Colonic mucosa (tissue), 4 donors: Measurements from ENCODE around the gene MSS51. TPM values are rescaled to one million over a fixed set of nuclear protein-coding genes. Genes with fewer than 3 reads are reported as not detected.

Source experiments
- DNase-seq: peaks from one replicate; pipeline ENCODE4 v3.0.0-alpha.2; 2020
- H3K27ac ChIP-seq: fragments of 200-600 bp; one replicate; pipeline ENCODE4 v1.8.0; 2021
- H3K27me3 ChIP-seq: fragments of 200-600 bp; one replicate; pipeline ENCODE4 v1.8.0; 2021
- H3K36me3 ChIP-seq: fragments of 200-600 bp; one replicate; pipeline ENCODE4 v1.8.0; 2021
- H3K4me1 ChIP-seq: fragments of 200-600 bp; one replicate; pipeline ENCODE4 v1.8.0; 2021; ENCODE audit warnings: mild to moderate bottlenecking
- H3K4me3 ChIP-seq: fragments of 200-600 bp; one replicate; pipeline ENCODE4 v1.8.0; 2021
- H3K9ac ChIP-seq, 2 donors: one replicate each; pipeline ENCODE4 v1.7.0; 2013; ENCODE audit warnings: control low read depth in 2 of 2, low read depth in 2 of 2, low read length in 2 of 2
- H3K9me3 ChIP-seq: fragments of 200-600 bp; one replicate; pipeline ENCODE4 v1.8.0; 2021
- intact Hi-C: fragments of 100-400 bp; cut with DNase I; formaldehyde crosslinking; loops from one replicate; pipeline ENCODE4 v1.14.1; 2022
- total RNA-seq, 2 donors: library from RNA; stranded (reverse); fragmentation: NEBNext Ultra II Directional in 1 of 2; extraction: Animal tissue kit (Norgen Biotek cat#: 25700) in 1 of 2; gene quantifications; one replicate each; pipeline ENCODE4 v1.2.1, GENCODE V29; 2021
- TF ChIP-seq, protein P1 (sequence below): fragments of 200-600 bp; IDR thresholded peaks from one replicate; pipeline ENCODE4 v1.8.0; 2022; ENCODE audit warnings: antibody characterized with exemption, mild to moderate bottlenecking
- donor health status: healthy.
- donor health status: DM: no; HTN: no; CAD: no.
- donor health status: DM: no; HTN: no; CAD: no.

The MSS51 gene
- total RNA-seq, 2 donors from 2014 or later = 1.4 TPM

DNA sequence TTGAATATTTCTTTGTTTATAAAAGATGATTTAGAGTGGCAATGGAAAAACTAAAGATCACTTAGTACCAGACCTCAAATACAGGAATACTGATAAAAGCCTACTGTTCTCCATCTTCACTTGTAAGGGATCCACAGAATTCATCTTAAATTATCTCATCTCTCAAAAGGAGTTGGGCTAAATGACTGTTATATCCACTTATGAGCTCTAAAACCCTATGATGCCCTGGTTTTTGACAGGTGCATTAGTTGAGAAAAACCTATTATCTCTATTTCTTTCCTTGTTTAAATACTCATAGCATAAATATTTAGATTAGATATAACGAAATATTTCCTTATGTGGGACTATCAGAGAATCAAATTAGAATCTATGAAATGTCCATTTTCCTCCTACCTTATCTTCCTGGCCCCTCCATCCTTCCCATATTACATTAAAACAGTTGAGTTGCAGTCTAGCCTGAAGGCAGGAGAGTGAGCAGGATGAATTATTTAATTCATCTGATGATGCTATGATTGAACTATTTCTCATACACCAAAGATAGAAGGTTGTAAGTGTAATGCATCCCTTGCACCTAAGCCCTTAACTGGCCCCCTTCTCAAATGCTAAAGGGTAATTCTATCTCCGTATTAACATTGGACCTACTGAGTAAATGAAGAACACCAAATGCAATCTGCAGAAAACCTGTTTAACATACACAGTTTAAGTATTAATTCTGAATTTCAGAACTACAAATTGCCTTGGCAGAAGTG lies 32.8 kb upstream of the MSS51 start:
- Histone ChIP-seq H3K27me3 (no peaks in the 10 kb centered on the region), H3K4me3 (no peak overlapping the region), H3K36me3 (no peaks in the 10 kb centered on the region), H3K4me1 (no peaks in the 10 kb centered on the region), H3K9me3 (no peaks in the 10 kb centered on the region), H3K9ac (no peak overlapping the region), H3K27ac (no peak overlapping the region)
- DNase-seq = no peak
- TF ChIP-seq, protein P1, sequence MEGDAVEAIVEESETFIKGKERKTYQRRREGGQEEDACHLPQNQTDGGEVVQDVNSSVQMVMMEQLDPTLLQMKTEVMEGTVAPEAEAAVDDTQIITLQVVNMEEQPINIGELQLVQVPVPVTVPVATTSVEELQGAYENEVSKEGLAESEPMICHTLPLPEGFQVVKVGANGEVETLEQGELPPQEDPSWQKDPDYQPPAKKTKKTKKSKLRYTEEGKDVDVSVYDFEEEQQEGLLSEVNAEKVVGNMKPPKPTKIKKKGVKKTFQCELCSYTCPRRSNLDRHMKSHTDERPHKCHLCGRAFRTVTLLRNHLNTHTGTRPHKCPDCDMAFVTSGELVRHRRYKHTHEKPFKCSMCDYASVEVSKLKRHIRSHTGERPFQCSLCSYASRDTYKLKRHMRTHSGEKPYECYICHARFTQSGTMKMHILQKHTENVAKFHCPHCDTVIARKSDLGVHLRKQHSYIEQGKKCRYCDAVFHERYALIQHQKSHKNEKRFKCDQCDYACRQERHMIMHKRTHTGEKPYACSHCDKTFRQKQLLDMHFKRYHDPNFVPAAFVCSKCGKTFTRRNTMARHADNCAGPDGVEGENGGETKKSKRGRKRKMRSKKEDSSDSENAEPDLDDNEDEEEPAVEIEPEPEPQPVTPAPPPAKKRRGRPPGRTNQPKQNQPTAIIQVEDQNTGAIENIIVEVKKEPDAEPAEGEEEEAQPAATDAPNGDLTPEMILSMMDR = no peak
- intact Hi-C loops = no loop called here

DNA sequence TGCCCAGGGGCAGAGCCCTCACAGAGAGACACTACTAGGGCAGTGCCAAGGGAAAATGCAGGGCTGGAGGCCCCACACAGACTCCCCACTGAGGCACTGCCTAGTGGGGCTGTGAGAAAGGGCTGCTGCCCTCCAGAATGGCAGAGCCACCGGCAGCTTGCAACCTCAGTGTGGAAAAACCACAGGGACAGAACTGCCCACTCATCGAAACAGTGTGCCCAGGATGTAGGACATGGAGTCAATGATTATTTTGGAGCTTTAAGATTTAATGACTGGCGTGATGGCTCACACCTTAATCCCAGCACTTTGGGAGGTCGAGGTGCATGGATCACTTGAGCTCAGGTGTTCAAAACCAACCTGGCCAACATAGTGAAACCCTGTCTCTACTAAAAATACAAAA lies 27.5 kb upstream of the MSS51 start:
- no peaks in the 10 kb centered on the region for H3K4me1 ChIP-seq
- no peak overlapping the region for H3K27ac ChIP-seq
- TF ChIP-seq, protein P1 = no peak
- intact Hi-C loops = no loop called here
- H3K4me3 ChIP-seq = no peak overlapping the region
- no peak for DNase-seq
- no peaks in the 10 kb centered on the region for H3K27me3 ChIP-seq
- no peaks in the 10 kb centered on the region for H3K36me3 ChIP-seq
- H3K9ac ChIP-seq = no peak overlapping the region
- no peaks in the 10 kb centered on the region for H3K9me3 ChIP-seq

DNA sequence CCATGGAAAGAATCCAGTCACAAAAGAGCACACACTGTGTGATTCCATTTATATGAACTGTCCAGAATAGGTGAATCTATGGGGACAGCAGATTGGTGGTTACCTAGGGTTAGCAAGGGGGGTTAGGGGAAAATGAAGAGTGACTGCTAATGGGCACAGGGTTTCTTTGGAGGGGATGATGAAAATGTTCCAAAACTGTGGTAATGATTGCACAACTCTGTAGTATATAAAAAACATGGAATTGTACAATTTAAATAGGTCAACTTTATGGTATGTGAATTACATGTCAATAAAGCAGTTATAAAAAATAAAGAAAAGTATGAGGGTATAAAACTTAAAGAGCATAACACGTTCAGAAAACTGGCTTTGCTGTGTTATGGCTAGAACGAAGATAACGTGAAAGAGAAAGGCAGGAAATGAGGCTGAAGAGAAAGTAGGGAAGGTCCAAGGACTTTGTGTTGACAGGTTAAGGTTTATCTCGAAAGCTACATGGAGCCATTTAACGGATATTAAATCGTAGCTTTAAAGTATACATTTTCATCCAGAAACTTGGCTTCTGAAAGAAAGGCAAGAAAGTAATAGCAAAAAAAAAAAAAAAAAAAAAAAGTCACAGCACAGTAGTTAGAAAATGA lies 26.4 kb upstream of the MSS51 start:
- Histone ChIP-seq H3K4me3 (no peak overlapping the region), H3K27me3 (no peaks in the 10 kb centered on the region), H3K9me3 (no peaks in the 10 kb centered on the region), H3K4me1 (no peaks in the 10 kb centered on the region), H3K9ac (no peak overlapping the region), H3K36me3 (no peaks in the 10 kb centered on the region), H3K27ac (no peak overlapping the region)
- TF ChIP-seq, protein P1 = no peak
- intact Hi-C loops = no loop called here
- no peak for DNase-seq

DNA sequence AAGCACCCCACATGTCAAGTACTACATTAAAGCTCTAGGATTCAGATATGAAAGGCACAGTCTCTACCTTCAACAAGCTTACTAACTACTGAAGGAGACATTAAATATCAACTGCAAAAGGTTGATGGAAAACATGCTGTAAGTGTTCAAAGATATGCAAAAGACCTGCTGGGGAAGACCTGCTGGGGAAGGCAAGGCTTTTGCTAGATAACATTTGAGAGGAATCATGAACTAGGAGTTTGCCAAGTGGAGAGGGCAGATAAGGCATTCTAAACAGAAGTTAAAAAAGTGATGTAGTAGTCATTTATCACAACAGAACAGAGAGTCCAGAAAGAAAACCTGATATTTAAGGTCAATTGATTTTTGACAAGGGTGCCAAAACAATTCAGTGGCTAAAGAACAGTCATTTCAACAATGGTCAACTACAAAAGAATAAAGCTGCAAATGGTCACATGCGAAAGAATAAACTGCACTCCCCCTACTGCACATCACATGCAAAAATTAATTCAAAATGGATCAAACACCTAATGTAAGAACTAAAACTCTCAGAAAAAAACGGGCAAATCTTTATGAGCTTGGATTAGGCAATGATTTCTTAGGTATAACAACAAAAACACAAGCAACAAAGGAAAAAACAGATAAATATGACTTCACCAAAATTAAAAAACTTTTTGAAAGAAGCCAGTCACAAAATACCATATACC lies 23.0 kb upstream of the MSS51 start:
- intact Hi-C loops = no loop called here
- Histone ChIP-seq H3K27ac (no peak overlapping the region), H3K9ac (no peak overlapping the region), H3K27me3 (no peaks in the 10 kb centered on the region), H3K9me3 (no peaks in the 10 kb centered on the region), H3K4me1 (no peaks in the 10 kb centered on the region), H3K4me3 (no peak overlapping the region), H3K36me3 (peaks cover 6% of the 10 kb centered on the region)
- TF ChIP-seq, protein P1 = no peak
- no peak for DNase-seq

DNA sequence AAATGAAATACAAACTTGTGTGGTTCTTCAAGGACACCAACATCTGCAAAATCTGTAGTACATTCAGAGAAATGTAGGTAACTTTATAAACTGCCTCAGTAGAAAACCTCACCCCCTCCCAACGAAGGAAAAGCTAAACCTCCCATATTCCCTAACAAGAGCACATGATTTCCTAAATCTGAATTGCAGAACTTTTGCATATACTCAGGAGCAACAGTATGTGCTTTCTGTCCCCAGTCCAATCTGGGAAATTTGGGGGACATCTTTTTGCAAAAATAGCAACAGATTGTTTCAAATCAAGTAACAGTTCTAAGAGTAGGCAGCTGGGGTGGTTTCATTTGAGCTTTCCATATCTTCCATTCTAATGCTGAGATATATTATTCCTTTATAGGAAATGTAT lies 15.8 kb upstream of the MSS51 start:
- TF ChIP-seq, protein P1 = no peak
- Histone ChIP-seq H3K4me3 (no peak overlapping the region), H3K36me3 (peaks cover 6% of the 10 kb centered on the region), H3K27ac (no peak overlapping the region), H3K4me1 (no peaks in the 10 kb centered on the region), H3K27me3 (no peaks in the 10 kb centered on the region), H3K9ac (no peak overlapping the region), H3K9me3 (no peaks in the 10 kb centered on the region)
- intact Hi-C loops = no loop called here
- no peak for DNase-seq
